Stimulated activated CD4-positive, alpha-beta T cell treated with anti-CD3 and anti-CD28 coated beads, Interleukin-1b, Interleukin-23, amount 100 ng/mL, for 24 hours (primary cell): ENCODE results near the gene SLK.

Experiments
- DNase-seq, 4 experiments: peaks; one replicate each; pipeline ENCODE4 v3.0.0-alpha.2; 2020; ENCODE audit warnings: low read depth in 4 of 4, low spot score in 1 of 4

SLK gene

DNA sequence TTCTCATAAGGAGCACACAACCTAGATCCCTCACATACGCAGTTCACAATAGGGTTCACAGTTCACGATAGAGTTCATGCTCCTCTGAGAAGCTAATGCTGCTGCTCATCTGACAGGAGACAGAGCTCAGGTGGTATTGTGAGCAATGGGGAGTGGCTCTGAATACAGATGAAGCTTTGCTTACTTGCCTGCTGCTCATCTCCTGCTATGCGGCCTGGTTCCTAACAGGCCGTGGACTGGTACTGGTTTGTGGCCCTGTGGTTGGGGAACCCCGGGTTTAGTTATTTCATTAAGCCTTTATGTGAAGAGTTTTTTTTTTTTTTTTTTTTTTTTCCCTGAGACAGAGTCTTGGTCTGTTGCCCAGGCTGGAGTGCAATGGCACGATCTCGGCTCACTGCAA lies 19.4 kb downstream of the SLK start:
- DNase-seq = no peak

DNA sequence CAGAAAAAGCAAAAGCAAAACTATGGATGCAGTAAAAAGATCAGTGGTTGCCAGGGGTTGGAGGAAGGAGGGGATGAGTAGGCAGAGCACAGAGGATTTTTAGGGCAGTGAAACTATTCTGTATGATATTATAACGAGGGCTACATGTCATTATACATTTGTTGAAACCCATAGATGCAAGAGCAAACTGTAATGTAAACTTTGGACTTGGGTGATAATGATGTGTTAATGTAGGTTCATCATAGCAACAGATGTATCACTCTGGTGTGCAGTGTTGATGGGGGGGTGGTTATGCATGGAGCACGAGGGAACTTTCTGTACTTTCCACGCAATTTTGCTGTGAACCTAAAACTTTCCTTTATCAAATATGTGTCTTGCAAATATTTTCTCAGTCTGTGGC lies 23.2 kb downstream of the SLK start:
- no peak for DNase-seq

- DNase-seq = no peak
These were observed 23.6 kb downstream of the SLK start for GRCh38 chr10:103990531-103990930.

GRCh38 chr10:103991393-103992128 lies 24.6 kb downstream of the SLK start:
- DNase-seq = no peak

- no peak for DNase-seq
These were observed 28.2 kb downstream of the SLK start for GRCh38 chr10:103995134-103995533.

GRCh38 chr10:103998805-103999204 lies 31.9 kb downstream of the SLK start:
- DNase-seq = no peak

GRCh38 chr10:104002911-104003310 lies 36.0 kb downstream of the SLK start:
- DNase-seq = no peak

DNA sequence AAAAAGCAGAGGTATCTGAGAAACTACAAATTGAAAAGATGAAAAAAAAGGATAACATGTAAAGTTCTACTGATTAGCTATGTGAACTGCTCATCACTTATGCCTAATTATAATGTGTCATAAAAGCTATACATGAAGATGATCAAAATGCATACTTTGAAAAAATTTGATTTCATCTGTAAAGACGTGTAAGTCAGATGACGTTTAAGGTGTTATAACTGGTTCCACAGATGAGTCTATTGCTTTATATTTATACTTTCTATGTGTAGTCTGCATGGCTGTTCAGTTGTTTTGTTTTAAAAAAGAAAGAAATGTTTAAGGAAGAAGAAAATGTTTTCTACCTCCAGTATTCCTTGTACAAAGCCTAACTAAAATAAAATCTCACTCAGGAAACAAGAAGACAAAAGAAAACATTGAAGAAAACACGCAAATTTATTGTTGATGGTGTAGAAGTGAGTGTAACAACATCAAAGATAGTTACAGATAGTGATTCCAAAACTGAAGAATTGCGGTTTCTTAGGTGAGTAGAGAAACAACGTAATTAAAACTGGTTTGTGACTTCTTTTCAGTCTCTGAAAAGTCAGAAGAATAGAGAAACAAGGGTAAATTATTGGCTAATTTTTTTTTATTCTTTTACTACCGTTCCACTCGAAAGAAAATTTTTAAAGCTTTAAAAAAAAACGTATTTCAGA lies 38.4 kb downstream of the SLK start:
- DNase-seq = no peak

- no peak for DNase-seq
These were observed 45.0 kb downstream of the SLK start for GRCh38 chr10:104011904-104012303.

DNA sequence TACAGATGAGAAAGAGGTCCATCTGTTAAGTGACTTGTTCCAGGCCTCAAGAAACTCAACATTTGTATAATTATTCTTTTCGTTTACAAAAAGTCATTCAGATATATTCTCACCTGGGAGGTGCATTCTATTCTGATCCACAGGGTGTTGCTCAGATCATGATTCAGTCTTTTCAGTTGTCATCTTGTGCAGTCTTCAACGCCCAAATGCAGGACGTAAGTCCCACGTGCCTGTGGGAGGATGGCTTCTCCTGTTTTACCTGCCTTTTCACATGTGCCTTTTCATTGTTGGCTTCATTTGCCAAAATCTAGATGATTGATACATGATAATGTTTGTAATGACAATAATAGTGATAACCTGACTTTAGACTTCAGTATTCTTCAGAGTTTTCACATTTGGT lies 46.5 kb downstream of the SLK start:
- no peak for DNase-seq

DNA sequence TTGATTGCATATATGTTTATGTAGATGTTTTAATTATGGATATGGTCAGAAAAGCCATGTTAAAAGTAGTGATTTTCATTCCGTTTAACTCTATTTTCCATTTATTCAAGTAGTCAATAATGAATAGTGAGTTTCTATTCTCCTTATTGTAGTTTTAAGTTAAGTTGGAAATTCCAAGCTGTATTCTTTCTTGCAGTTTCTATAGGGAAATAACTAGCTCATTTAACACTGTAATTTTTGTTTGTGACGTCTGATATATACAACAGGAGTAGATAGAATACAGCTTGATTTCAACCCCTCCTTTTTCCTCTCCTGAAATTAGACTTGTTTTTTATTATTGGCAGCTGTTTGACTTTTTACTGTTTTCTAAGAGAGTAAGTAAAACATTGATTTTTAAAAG lies 47.2 kb downstream of the SLK start:
- DNase-seq = no peak

- no peak for DNase-seq
These were observed 49.7 kb downstream of the SLK start for GRCh38 chr10:104016661-104017060.

- DNase-seq = no peak
These were observed 51.5 kb downstream of the SLK start for GRCh38 chr10:104018471-104018870.

DNA sequence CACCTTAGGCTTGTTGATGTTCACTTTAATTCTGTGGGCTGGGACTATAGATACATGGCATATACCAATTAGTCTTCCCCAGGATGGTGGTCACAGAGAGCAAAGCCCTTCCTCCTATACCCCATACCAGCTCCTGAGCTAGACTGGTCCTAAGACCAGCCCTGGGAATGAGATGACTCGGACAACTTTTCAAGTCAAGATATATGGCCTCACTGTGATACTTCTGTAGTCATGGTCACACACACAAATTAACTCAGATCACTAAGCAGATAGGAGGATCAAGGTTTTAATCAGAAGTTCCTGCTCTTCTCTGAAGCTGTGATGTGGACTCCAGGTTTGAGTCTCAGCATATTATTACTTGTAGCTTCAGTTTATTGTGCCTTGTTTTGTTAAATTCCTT lies 53.1 kb downstream of the SLK start:
- no peak for DNase-seq

- DNase-seq = no peak
These were observed 54.3 kb downstream of the SLK start for GRCh38 chr10:104021246-104021645.

DNA sequence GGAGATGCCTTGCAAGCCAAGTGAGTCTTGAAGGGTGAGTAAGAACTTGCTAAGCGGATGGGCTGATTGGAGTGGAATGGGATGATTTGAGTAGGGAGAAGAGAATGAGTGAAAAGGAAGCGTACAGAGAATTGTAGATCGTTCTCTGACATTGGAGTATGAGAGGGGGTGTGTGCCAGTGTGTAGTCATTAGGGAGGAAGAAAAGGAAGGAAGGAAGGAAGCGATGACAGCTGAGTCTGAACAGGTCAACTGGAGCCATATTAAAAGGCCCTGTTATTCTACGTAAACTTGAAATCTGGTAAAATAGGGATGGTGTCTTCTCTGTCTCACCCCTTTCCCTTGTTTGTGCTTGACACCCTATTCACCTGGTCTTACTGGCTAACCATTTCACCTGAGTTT lies 55.1 kb downstream of the SLK start:
- DNase-seq = no peak

- DNase-seq = no peak
These were observed 58.6 kb downstream of the SLK start for GRCh38 chr10:104025524-104025923.

- DNase-seq = no peak
These were observed 59.8 kb downstream of the SLK start for GRCh38 chr10:104026762-104027161.

GRCh38 chr10:104028146-104028545 lies 61.2 kb downstream of the SLK start:
- no peak for DNase-seq

- DNase-seq = no peak
These were observed 62.0 kb downstream of the SLK start for GRCh38 chr10:104028823-104029520.

DNA sequence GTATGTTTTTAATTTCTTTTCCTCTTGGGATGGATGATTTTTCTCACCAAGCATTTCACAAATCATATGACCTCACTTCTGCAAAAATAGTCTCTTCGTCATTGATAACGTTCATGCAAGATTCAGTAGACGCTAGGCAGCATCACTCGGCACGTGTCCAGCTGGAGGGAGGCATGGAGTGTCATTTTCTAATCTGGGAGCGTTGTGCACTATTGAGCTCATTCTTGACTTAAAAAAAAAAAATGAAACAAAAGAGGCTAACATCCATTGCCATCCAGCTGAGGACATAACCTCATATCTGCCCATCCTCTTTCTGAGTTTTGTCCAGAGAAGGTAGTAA lies 62.6 kb downstream of the SLK start:
- no peak for DNase-seq

DNA sequence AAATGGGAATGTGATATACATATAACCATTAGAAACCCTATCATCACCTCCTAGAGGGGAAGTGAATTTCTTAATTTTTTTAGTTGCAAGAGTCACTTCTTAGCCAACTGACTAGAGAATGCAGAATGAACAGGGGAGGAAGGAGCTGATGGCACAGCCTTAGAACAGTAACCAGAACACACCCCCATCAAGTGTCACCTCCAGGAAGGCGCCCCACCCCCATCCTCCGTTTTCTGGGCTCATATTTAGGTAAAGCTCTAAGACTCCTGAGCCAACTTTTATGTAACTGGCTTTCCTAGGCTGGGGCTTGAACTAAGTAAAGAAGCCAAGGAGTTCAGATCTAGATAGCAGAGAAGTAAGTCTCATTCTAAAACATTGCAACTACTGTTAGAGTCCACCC lies 64.7 kb downstream of the SLK start:
- DNase-seq = no peak
